ENCODE measurements around the gene LZTS3.

DNA sequence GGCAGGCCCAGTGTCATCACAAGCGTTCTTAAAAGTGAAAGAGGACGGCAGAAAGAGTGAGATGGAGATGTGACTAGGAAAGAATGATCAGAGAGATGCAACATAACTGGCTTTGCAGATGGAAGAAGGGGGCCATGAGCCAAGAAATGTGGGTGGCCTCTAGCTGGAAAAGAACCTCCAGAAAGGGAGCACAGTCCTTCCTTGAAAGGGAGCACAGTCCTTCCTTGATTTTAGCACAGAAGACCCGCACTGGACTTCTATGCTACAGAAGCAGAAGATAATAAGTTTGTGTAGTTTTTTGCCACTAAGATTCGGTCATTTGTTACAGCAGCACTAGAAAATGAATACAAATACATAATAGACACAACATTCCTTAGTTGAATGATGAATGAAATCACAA lies 7.0 kb upstream of the LZTS3 start:
- TF ChIP-seq CTCF (IDR thresholded peaks at IDR 0.05): no peak
- no peak for TF ChIP-seq POLR2A (IDR thresholded peaks at IDR 0.05)
- no peak for TF ChIP-seq POLR2AphosphoS5 (IDR thresholded peaks at IDR 0.05)
